ENCODE measurements around the gene THAP2.
A peak's percentile ranks its signal among the peaks of the same experiment; 100 is the strongest.
"Not testable (repeated sequence)": the region's sequence is repeated elsewhere in the genome, so short reads cannot be mapped to it uniquely, and the experiment has no call there.

THAP2 gene

GRCh38 chr12:71662849-71663560, 1.1 kb upstream of the THAP2 start:
- DNase-seq (ENCODE audit: low read depth in 2 of 2) = peak in 1 of 2 experiments; percentile 14

- no peak for DNase-seq (ENCODE audit: low read depth in 2 of 2)
These were observed 449 bp downstream of the THAP2 start for GRCh38 chr12:71664411-71665089.

- no peak for DNase-seq (ENCODE audit: low read depth in 2 of 2)
These were observed 976 bp downstream of the THAP2 start for GRCh38 chr12:71665090-71665463.

GRCh38 chr12:71666259-71666658, 2.2 kb downstream of the THAP2 start:
- no peak for DNase-seq (ENCODE audit: low read depth in 2 of 2)

GRCh38 chr12:71671311-71671710, 7.2 kb downstream of the THAP2 start:
- no peak for DNase-seq (ENCODE audit: low read depth in 2 of 2)

GRCh38 chr12:71671816-71672215, 7.7 kb downstream of the THAP2 start:
- DNase-seq (ENCODE audit: low read depth in 2 of 2) = no peak

GRCh38 chr12:71682466-71682865, 18.4 kb downstream of the THAP2 start:
- DNase-seq (ENCODE audit: low read depth in 2 of 2) = no peak

GRCh38 chr12:71683633-71684032, 19.5 kb downstream of the THAP2 start:
- DNase-seq (ENCODE audit: low read depth in 2 of 2) = no peak

GRCh38 chr12:71684081-71684480, 20.0 kb downstream of the THAP2 start:
- DNase-seq (ENCODE audit: low read depth in 2 of 2) = no peak

GRCh38 chr12:71685312-71685906, 21.3 kb downstream of the THAP2 start:
- no peak for DNase-seq (ENCODE audit: low read depth in 2 of 2)

GRCh38 chr12:71685914-71686657, 22.0 kb downstream of the THAP2 start, which contains the start of gene TMEM19:
TMEM19 (plus strand) TSS chr12:71686082; CDS start chr12:71686681, 599 bp downstream.
- peak; percentile 61 to 67 for DNase-seq (ENCODE audit: low read depth in 2 of 2)

GRCh38 chr12:71686658-71687025, 22.5 kb downstream of the THAP2 start:
- DNase-seq (ENCODE audit: low read depth in 2 of 2) = no peak

- DNase-seq (ENCODE audit: low read depth in 2 of 2) = not testable (repeated sequence)
These were observed 23.1 kb downstream of the THAP2 start for GRCh38 chr12:71687172-71687571.

- no peak for DNase-seq (ENCODE audit: low read depth in 2 of 2)
These were observed 25.0 kb downstream of the THAP2 start for GRCh38 chr12:71688961-71689570.

GRCh38 chr12:71691504-71692129, 27.5 kb downstream of the THAP2 start:
- DNase-seq (ENCODE audit: low read depth in 2 of 2) = no peak

GRCh38 chr12:71693126-71693525, 29.0 kb downstream of the THAP2 start:
- no peak for DNase-seq (ENCODE audit: low read depth in 2 of 2)

- not testable (repeated sequence) for DNase-seq (ENCODE audit: low read depth in 2 of 2)
These were observed 29.6 kb downstream of the THAP2 start for GRCh38 chr12:71693651-71694050.

- no peak for DNase-seq (ENCODE audit: low read depth in 2 of 2)
These were observed 30.2 kb downstream of the THAP2 start for GRCh38 chr12:71694099-71694820.

- no peak for DNase-seq (ENCODE audit: low read depth in 2 of 2)
These were observed 31.7 kb downstream of the THAP2 start for GRCh38 chr12:71695782-71696181.

- not testable (repeated sequence) for DNase-seq (ENCODE audit: low read depth in 2 of 2)
These were observed 38.1 kb downstream of the THAP2 start for GRCh38 chr12:71702181-71702580.

GRCh38 chr12:71702590-71702989, 38.5 kb downstream of the THAP2 start:
- no peak for DNase-seq (ENCODE audit: low read depth in 2 of 2)
